ENCODE data around the gene ZCCHC17. TPM values are rescaled to one million over a fixed set of nuclear protein-coding genes. Genes with fewer than 3 reads are reported as not detected.

The ZCCHC17 gene
- total RNA-seq, 1 experiment from 2014 or later = 30.2 TPM

DNA sequence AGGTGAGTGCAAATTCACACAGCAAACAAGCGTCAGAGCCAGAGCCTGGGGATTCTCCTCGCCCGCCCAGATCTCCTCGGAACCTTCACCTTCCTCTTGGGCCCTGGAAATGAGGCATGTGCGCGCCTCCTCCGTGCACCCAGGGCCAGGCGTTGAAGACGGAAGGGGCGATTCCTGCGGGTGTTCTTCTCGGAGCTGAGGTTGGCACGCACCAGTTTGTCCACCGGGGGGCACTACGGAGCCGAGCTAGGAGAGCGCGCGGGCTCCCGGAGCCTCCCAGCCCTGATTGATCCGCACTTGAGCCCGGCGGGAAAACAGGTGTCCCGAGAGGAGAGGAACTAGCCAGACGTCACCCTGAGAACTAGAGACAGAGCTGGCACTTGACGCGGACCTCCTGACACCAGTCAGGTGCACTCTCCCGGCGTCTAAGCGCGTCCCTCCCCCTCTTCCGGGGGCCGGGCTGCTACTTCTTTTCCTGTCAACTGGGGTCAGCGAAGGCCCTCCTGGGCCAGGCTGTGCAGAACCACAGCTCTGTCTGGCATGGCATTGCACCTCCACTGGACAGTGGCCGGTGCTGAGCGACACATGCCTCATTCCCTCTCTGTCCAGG, 97.9 kb downstream of the ZCCHC17 start:
- DNase-seq = peak; percentile 93
- Histone ChIP-seq H4K20me1 (ENCODE audit: low read length) (no peaks in the 10 kb centered on the region), H3K4me2 (ENCODE audit: low read length) (peak overlapping the region; percentile 79), H3K9me2 (replicated peaks; ENCODE audit: low read length) (no peaks in the 10 kb centered on the region), H3K27me3 (ENCODE audit: low read length) (no peaks in the 10 kb centered on the region), H3K4me1 (ENCODE audit: insufficient read depth, low read length) (peaks cover 15% of the 10 kb centered on the region), H3K36me3 (ENCODE audit: low read depth, low read length) (no peaks in the 10 kb centered on the region), H2AFZ (ENCODE audit: low read length) (peak overlapping the region; percentile 71), H3K9ac (ENCODE audit: low read length) (0 out of 2 replicates have a peak overlapping the region, but pooled peaks have one; percentile 19), H3K79me2 (ENCODE audit: low read length) (no peaks in the 10 kb centered on the region), H3K27ac (ENCODE audit: low read length) (no peak overlapping the region), H3F3A (ENCODE audit: low read length, unreplicated experiment) (no peaks in the 10 kb centered on the region), H3K4me3 (ENCODE audit: low read length) (peak overlapping the region; percentile 43; the same call in 1 of the 2 replicates), H3K9me3 (ENCODE audit: low read length) (no peaks in the 10 kb centered on the region)
- no peak for TF ChIP-seq EZH2phosphoT487 (IDR thresholded peaks at IDR 0.05; ENCODE audit: borderline replicate concordance, low read length)
- TF ChIP-seq, protein P1, sequence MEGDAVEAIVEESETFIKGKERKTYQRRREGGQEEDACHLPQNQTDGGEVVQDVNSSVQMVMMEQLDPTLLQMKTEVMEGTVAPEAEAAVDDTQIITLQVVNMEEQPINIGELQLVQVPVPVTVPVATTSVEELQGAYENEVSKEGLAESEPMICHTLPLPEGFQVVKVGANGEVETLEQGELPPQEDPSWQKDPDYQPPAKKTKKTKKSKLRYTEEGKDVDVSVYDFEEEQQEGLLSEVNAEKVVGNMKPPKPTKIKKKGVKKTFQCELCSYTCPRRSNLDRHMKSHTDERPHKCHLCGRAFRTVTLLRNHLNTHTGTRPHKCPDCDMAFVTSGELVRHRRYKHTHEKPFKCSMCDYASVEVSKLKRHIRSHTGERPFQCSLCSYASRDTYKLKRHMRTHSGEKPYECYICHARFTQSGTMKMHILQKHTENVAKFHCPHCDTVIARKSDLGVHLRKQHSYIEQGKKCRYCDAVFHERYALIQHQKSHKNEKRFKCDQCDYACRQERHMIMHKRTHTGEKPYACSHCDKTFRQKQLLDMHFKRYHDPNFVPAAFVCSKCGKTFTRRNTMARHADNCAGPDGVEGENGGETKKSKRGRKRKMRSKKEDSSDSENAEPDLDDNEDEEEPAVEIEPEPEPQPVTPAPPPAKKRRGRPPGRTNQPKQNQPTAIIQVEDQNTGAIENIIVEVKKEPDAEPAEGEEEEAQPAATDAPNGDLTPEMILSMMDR (conservative IDR thresholded peaks at IDR 0.05; ENCODE audit: low read depth, low read length) = peak; percentile 89
- ATAC-seq = peak; percentile 94
- BruUV-seq (replicated peaks) = no TSS peak
- intact Hi-C loops (cut with micrococcal nuclease) = loop anchor here (1.0 kb wide), 2 partner anchors 28 to 155 kb away; no protein-coding TSS in a partner anchor
- ChIA-PET POLR2A (ENCODE audit: unreplicated experiment) (interaction anchor here (0.7 kb wide), 1 partner anchor 97 kb away, joined by 4 read pairs; no protein-coding TSS in a partner anchor), CTCF (interaction anchor here (0.5 to 1.6 kb wide), 6 partner anchors 10 to 394 kb away, joined by 3 to 22 read pairs (median 6); partner anchors contain the start of gene FABP3)

DNA sequence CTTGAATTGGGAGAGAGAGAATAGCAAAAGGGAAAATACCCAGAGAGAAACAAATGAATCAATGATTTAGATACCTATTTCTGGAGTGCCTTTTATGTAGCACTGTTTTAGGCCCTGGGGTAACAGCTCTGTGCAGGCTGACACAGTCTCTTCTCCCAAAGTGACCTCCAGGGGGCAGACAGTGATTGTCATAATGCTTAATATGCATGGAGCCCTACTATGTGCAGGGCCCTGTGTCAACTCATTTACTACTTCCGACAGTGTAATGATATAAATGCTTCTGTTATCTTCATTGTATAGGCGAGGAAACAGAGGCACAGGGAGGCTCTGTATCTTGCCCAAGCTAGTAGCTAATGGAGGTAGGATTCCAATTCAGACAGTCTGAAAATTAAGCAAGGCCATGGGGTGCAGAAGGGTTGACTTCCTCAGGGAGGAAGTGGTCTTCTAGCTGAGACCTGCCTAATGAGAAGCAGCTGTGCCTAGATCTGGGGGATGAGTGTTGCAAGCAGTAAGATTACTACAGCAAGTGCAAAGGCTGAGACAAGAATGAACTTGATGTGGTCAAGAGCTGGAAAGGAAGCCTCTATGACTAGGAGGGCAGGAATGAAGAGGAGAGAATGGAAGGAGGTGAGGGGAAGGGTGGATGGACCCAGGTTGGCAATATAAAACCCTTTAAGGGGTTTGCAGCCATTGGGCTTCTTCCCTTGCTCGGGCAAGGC, 100.0 kb downstream of the ZCCHC17 start:
- H3K4me3 ChIP-seq (ENCODE audit: low read length) = no peak overlapping the region
- ATAC-seq (no peak), DNase-seq (no peak)
- no peak overlapping the region for H3K4me2 ChIP-seq (ENCODE audit: low read length)
- no peak overlapping the region for H2AFZ ChIP-seq (ENCODE audit: low read length)
- no peaks in the 10 kb centered on the region for H3F3A ChIP-seq (ENCODE audit: low read length, unreplicated experiment)
- no peaks in the 10 kb centered on the region for H3K9me2 ChIP-seq (replicated peaks; ENCODE audit: low read length)
- TF ChIP-seq EZH2phosphoT487 (IDR thresholded peaks at IDR 0.05; ENCODE audit: borderline replicate concordance, low read length) = no peak
- no peak for TF ChIP-seq EZH2 (IDR thresholded peaks at IDR 0.05; ENCODE audit: low read length, unreplicated experiment)
- TF ChIP-seq, protein P1 (conservative IDR thresholded peaks at IDR 0.05; ENCODE audit: low read depth, low read length) = peak; percentile 65
- no peaks in the 10 kb centered on the region for H3K9me3 ChIP-seq (ENCODE audit: low read length)
- no peak overlapping the region for H3K27ac ChIP-seq (ENCODE audit: low read length)
- H3K9ac ChIP-seq (ENCODE audit: low read length) = no peak overlapping the region
- H3K79me2 ChIP-seq (ENCODE audit: low read length) = no peaks in the 10 kb centered on the region
- peaks cover 4% of the 10 kb centered on the region; the same call in 1 of the 2 replicates for H3K4me1 ChIP-seq (ENCODE audit: insufficient read depth, low read length)
- BruUV-seq (replicated peaks) = no TSS peak
- intact Hi-C loops (cut with micrococcal nuclease) = no loop called here
- H4K20me1 ChIP-seq (ENCODE audit: low read length) = no peaks in the 10 kb centered on the region
- ChIA-PET CTCF (interaction anchor here (1.0 kb wide), 2 partner anchors 135 to 152 kb away, joined by 3 to 4 read pairs; no protein-coding TSS in a partner anchor), POLR2A (ENCODE audit: unreplicated experiment) (no interaction called here)
- no peaks in the 10 kb centered on the region for H3K27me3 ChIP-seq (ENCODE audit: low read length)
- no peaks in the 10 kb centered on the region for H3K36me3 ChIP-seq (ENCODE audit: low read depth, low read length)

Measured in PC-3 (cell line).